ENCODE measurements around the gene TAS1R2. TPM values are rescaled to one million over a fixed set of nuclear protein-coding genes. Genes with fewer than 3 reads are reported as not detected.
"Not testable (repeated sequence)": the region's sequence is repeated elsewhere in the genome, so short reads cannot be mapped to it uniquely, and the experiment has no call there.

The TAS1R2 gene
- not detected for total RNA-seq
- long read RNA-seq = 0 reads

GRCh38 chr1:18859560-18859959 is at the start of gene TAS1R2:
Gene TAS1R2, minus strand, starts transcription at chr1:18859660. Its CDS starts 0 bp downstream, at chr1:18859660.
- ATAC-seq (no peak), DNase-seq (no peak)
- intact Hi-C loops (cut with micrococcal nuclease) = no loop called here

- intact Hi-C loops (cut with micrococcal nuclease) = loop anchor here (10.0 kb wide), 1 partner anchor 187 kb away; no protein-coding TSS in a partner anchor
- ATAC-seq = peak; percentile 52
Measured at GRCh38 chr1:18907917-18908845, 48.7 kb upstream of the TAS1R2 start.

GRCh38 chr1:18907021-18907916 is 47.8 kb upstream of the TAS1R2 start:
- intact Hi-C loops (cut with micrococcal nuclease) = loop anchor here (10.0 kb wide), 1 partner anchor 188 kb away; no protein-coding TSS in a partner anchor
- DNase-seq (peak; percentile 68), ATAC-seq (peak; percentile 32)

More at GRCh38 chr1:18907917-18908845, 48.7 kb upstream of the TAS1R2 start:
- DNase-seq = no peak

- ATAC-seq = no peak
- intact Hi-C loops (cut with micrococcal nuclease) = loop anchor here (10.0 kb wide), 1 partner anchor 191 kb away; no protein-coding TSS in a partner anchor
- DNase-seq = no peak
Measured at GRCh38 chr1:18903291-18903756, 43.9 kb upstream of the TAS1R2 start.

GRCh38 chr1:18902523-18903290 is 43.2 kb upstream of the TAS1R2 start, which contains the start of gene ALDH4A1:
Gene ALDH4A1, minus strand, starts transcription at chr1:18902555. Its CDS starts 32 bp downstream, at chr1:18902523.
- intact Hi-C loops (cut with micrococcal nuclease) = loop anchor here (10.0 kb wide), 1 partner anchor 192 kb away; no protein-coding TSS in a partner anchor
- DNase-seq (peak; percentile 98), ATAC-seq (peak; percentile 97)

GRCh38 chr1:18901952-18902522 is 42.6 kb upstream of the TAS1R2 start:
- no peak for DNase-seq
- intact Hi-C loops (cut with micrococcal nuclease) = loop anchor here (10.0 kb wide), 1 partner anchor 193 kb away; no protein-coding TSS in a partner anchor
- ATAC-seq = peak; percentile 7

GRCh38 chr1:18901147-18901951 is 41.9 kb upstream of the TAS1R2 start:
- intact Hi-C loops (cut with micrococcal nuclease) = loop anchor here (10.0 kb wide), 1 partner anchor 193 kb away; no protein-coding TSS in a partner anchor
- no peak for DNase-seq
- no peak for ATAC-seq

- ATAC-seq (no peak), DNase-seq (no peak)
- intact Hi-C loops (cut with micrococcal nuclease) = loop anchor here (10.0 kb wide), 1 partner anchor 194 kb away; no protein-coding TSS in a partner anchor
Measured at GRCh38 chr1:18900303-18900841, 40.9 kb upstream of the TAS1R2 start.

GRCh38 chr1:18899363-18900049 is 40.0 kb upstream of the TAS1R2 start:
- intact Hi-C loops (cut with micrococcal nuclease) = loop anchor here (10.0 kb wide), 1 partner anchor 195 kb away; no protein-coding TSS in a partner anchor
- no peak for ATAC-seq
- no peak for DNase-seq

GRCh38 chr1:18898567-18898966 is 39.1 kb upstream of the TAS1R2 start:
- DNase-seq (no peak), ATAC-seq (no peak)
- intact Hi-C loops (cut with micrococcal nuclease) = no loop called here

- intact Hi-C loops (cut with micrococcal nuclease) = no loop called here
- ATAC-seq = no peak
- no peak for DNase-seq
Measured at GRCh38 chr1:18895317-18895716, 35.9 kb upstream of the TAS1R2 start.

- ATAC-seq (no peak), DNase-seq (no peak)
- intact Hi-C loops (cut with micrococcal nuclease) = no loop called here
Measured at GRCh38 chr1:18893120-18893519, 33.7 kb upstream of the TAS1R2 start.

GRCh38 chr1:18891858-18892257 is 32.4 kb upstream of the TAS1R2 start:
- DNase-seq; ATAC-seq; intact Hi-C loops (cut with micrococcal nuclease): not testable (repeated sequence)

GRCh38 chr1:18891426-18891780 is 31.9 kb upstream of the TAS1R2 start:
- no peak for ATAC-seq
- intact Hi-C loops (cut with micrococcal nuclease) = no loop called here
- no peak for DNase-seq

- intact Hi-C loops (cut with micrococcal nuclease) = no loop called here
- ATAC-seq = peak; percentile 48
- no peak for DNase-seq
Measured at GRCh38 chr1:18890706-18891425, 31.4 kb upstream of the TAS1R2 start.

GRCh38 chr1:18886003-18886335 is 26.5 kb upstream of the TAS1R2 start:
- intact Hi-C loops (cut with micrococcal nuclease) = no loop called here
- ATAC-seq = no peak
- no peak for DNase-seq

All from left ventricle myocardium superior (tissue), 1 donor.